IPS DF 4.7 (cell line): ENCODE data around the gene FMR1.

Experiments
- DNase-seq: peaks from one replicate; pipeline ENCODE4 v3.0.0-alpha.2; 2013; ENCODE audit warnings: low spot score; ENCODE audit errors: extremely low read depth

The FMR1 gene

GRCh38 chrX:147911192-147912022, at the start of gene FMR1:
Gene FMR1, plus strand, starts transcription at chrX:147911919. Its CDS starts 261 bp downstream, at chrX:147912180.
- DNase-seq, result peak; percentile 25

- no peak for DNase-seq
Measured at GRCh38 chrX:147875866-147876596, 35.7 kb upstream of the FMR1 start.

GRCh38 chrX:147876849-147877646, 34.7 kb upstream of the FMR1 start:
- no peak for DNase-seq

- DNase-seq, result no peak
Measured at GRCh38 chrX:147877726-147878125, 34.0 kb upstream of the FMR1 start.

GRCh38 chrX:147884958-147885357, 26.8 kb upstream of the FMR1 start:
- no peak for DNase-seq

GRCh38 chrX:147890756-147891155, 21.0 kb upstream of the FMR1 start:
- no peak for DNase-seq

GRCh38 chrX:147891896-147892295, 19.8 kb upstream of the FMR1 start:
- DNase-seq, result no peak

GRCh38 chrX:147893741-147894140, 18.0 kb upstream of the FMR1 start:
- no peak for DNase-seq

- no peak for DNase-seq
Measured at GRCh38 chrX:147894366-147894963, 17.3 kb upstream of the FMR1 start.

- DNase-seq, result no peak
Measured at GRCh38 chrX:147897117-147897516, 14.6 kb upstream of the FMR1 start.

GRCh38 chrX:147898951-147899350, 12.8 kb upstream of the FMR1 start:
- no peak for DNase-seq

- DNase-seq, result no peak
Measured at GRCh38 chrX:147899379-147900114, 12.2 kb upstream of the FMR1 start.

- DNase-seq, result peak; percentile 9
Measured at GRCh38 chrX:147900349-147900748, 11.4 kb upstream of the FMR1 start.

GRCh38 chrX:147901461-147902126, 10.1 kb upstream of the FMR1 start:
- DNase-seq, result no peak

- DNase-seq, result no peak
Measured at GRCh38 chrX:147902270-147902669, 9.4 kb upstream of the FMR1 start.

- no peak for DNase-seq
Measured at GRCh38 chrX:147908106-147908505, 3.6 kb upstream of the FMR1 start.

GRCh38 chrX:147910607-147911006, 1.1 kb upstream of the FMR1 start:
- DNase-seq, result no peak

GRCh38 chrX:147912093-147912801, 528 bp downstream of the FMR1 start:
- no peak for DNase-seq

GRCh38 chrX:147913570-147913969, 1.9 kb downstream of the FMR1 start:
- no peak for DNase-seq

- DNase-seq, result no peak
Measured at GRCh38 chrX:147914591-147914990, 2.9 kb downstream of the FMR1 start.
